Sigmoid colon (tissue), 7 donors: ENCODE data around the gene SPINK5. TPM values are rescaled to one million over a fixed set of nuclear protein-coding genes. Genes with fewer than 3 reads are reported as not detected.

Experiments
- DNase-seq: peaks from one replicate; pipeline ENCODE4 v3.0.0-alpha.2; 2019
- H3K27ac ChIP-seq, 4 donors: fragments of 200-600 bp; sonication (generic); one replicate each; pipeline ENCODE4 v1.5.1; 2016 to 2019; ENCODE audit warnings: mild to moderate bottlenecking in 1 of 4
- H3K27me3 ChIP-seq, 3 donors: fragments of 200-600 bp; sonication (generic); one replicate each; pipeline ENCODE4 v1.5.1; 2019; ENCODE audit warnings: mild to moderate bottlenecking in 1 of 3
- H3K36me3 ChIP-seq, 4 donors: fragments of 200-600 bp; sonication (generic); one replicate each; pipeline ENCODE4 v1.5.1; 2016 to 2019
- H3K4me1 ChIP-seq, 4 donors: fragments of 200-600 bp; sonication (generic); one replicate each; pipeline ENCODE4 v1.5.1; 2017 to 2019
- H3K4me3 ChIP-seq, 4 donors: fragments of 200-600 bp; sonication (generic); one replicate each; pipeline ENCODE4 v1.5.1; 2017 to 2019; ENCODE audit warnings: mild to moderate bottlenecking in 2 of 4, moderate library complexity in 1 of 4
- H3K9me3 ChIP-seq, 4 donors: fragments of 200-600 bp in 3 of 4; sonication (generic) in 3 of 4; one replicate each; pipeline versions ENCODE4 v1.5.1 to v1.6.1; 2013 to 2019
- EP300 ChIP-seq, 4 donors: sonication (generic); formaldehyde crosslinking; IDR thresholded peaks; one replicate each; pipeline ENCODE4 v1.6.1; 2017; ENCODE audit warnings: antibody characterized with exemption in 4 of 4
- POLR2A ChIP-seq, 2 donors: fragments of 450-650 bp; IDR thresholded peaks; one replicate each; pipeline ENCODE4 v1.6.1; 2016; ENCODE audit warnings: antibody characterized with exemption in 2 of 2, mild to moderate bottlenecking in 2 of 2, moderate library complexity in 2 of 2
- POLR2AphosphoS5 ChIP-seq, 4 donors: sonication (generic); formaldehyde crosslinking; IDR thresholded peaks; one replicate each; pipeline ENCODE4 v1.6.1; 2017; ENCODE audit warnings: antibody characterized with exemption in 4 of 4
- WGBS, 2 donors: extraction: QIAGEN DNeasy Blood & Tissue Kit; methylation state at CpG; one replicate each; pipeline ENCODE4 v1.1.7; 2013; 5-methylcytosine and 5-hydroxymethylcytosine counted together
- intact Hi-C: fragments of 100-400 bp; cut with DNase I; formaldehyde crosslinking; loops from one replicate; pipeline ENCODE4 v1.15.1; 2023
- polyA plus RNA-seq, 3 donors: library from polyadenylated mRNA; stranded (reverse); fragments of 200-250 nt; gene quantifications; one replicate each; pipeline ENCODE4 v1.2.3, GENCODE V29; 2013
- total RNA-seq, 4 donors: library from RNA; depleted of rRNA; stranded (reverse); fragments of >200 nt; gene quantifications; one replicate each; pipeline ENCODE4 v1.1.0, GENCODE V29; 2016
- TF ChIP-seq, protein P1 (sequence below), 4 experiments: fragments of 450-650 bp in 3 of 4; fragments of 200-600 bp in 1 of 4; IDR thresholded peaks; one replicate each; pipeline ENCODE4 v1.5.1; 2016 to 2019; ENCODE audit warnings: antibody characterized with exemption in 4 of 4, mild to moderate bottlenecking in 3 of 4, moderate library complexity in 2 of 4
- donor health status: healthy with polysubstance abuse.
- donor health status: Bipolar disorder and iron deficiency.
- donor health status: healthy.

The SPINK5 gene
- total and polyA plus RNA-seq, 7 donors, result 0.28 to 20.0 (median 16.9) TPM; not detected in 2

DNA sequence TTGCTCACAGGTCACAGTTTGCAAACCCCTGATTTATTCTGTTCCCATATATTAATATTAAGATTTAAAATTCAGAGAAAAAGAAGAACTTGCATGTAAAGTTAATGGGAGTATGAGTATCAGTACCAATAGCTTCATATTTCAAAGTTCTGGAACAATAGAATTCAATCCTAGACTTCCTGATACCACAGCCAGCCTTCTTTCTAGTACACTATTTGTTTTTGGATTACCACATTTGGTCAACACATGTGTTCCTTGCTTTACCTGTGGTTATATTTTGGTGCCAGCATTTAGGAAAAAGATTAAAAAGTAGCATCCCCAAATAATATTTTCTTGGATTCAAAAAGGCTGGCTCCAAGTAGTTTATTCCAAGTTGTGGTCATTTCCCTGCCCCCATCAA, 49.5 kb downstream of the SPINK5 start:
- no peak for DNase-seq
- H3K27me3 ChIP-seq, result no peaks in the 10 kb centered on the region
- intact Hi-C loops, result no loop called here
- TF ChIP-seq EP300 (IDR thresholded peaks at IDR 0.05), result no peak
- TF ChIP-seq, protein P1, sequence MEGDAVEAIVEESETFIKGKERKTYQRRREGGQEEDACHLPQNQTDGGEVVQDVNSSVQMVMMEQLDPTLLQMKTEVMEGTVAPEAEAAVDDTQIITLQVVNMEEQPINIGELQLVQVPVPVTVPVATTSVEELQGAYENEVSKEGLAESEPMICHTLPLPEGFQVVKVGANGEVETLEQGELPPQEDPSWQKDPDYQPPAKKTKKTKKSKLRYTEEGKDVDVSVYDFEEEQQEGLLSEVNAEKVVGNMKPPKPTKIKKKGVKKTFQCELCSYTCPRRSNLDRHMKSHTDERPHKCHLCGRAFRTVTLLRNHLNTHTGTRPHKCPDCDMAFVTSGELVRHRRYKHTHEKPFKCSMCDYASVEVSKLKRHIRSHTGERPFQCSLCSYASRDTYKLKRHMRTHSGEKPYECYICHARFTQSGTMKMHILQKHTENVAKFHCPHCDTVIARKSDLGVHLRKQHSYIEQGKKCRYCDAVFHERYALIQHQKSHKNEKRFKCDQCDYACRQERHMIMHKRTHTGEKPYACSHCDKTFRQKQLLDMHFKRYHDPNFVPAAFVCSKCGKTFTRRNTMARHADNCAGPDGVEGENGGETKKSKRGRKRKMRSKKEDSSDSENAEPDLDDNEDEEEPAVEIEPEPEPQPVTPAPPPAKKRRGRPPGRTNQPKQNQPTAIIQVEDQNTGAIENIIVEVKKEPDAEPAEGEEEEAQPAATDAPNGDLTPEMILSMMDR (IDR thresholded peaks at IDR 0.05), result no peak
- H3K4me1 ChIP-seq, result no peaks in the 10 kb centered on the region
- no peak overlapping the region for H3K4me3 ChIP-seq
- no peak overlapping the region for H3K27ac ChIP-seq
- no peaks in the 10 kb centered on the region for H3K9me3 ChIP-seq
- H3K36me3 ChIP-seq, result no peaks in the 10 kb centered on the region

DNA sequence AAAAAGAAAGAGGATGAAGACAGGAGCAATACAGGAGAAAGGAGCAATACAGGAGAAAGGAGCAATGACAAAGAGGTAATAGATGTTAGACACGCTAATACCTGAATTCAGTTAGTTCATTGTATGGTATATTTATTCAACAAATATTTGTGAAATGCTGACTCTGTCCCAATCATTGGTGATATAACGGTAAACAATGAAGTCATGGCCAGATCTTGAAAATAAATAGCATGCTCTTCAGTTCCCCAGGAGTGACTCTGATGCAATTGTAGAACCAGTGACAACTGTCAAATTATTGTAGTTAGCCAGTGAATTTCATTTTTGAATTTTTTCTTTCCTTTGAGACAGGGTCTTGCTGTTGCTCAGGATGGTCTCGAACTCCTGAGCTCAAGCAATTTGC, 56.5 kb downstream of the SPINK5 start:
- TF ChIP-seq, protein P1 (IDR thresholded peaks at IDR 0.05), result no peak
- TF ChIP-seq EP300 (IDR thresholded peaks at IDR 0.05), result no peak
- TF ChIP-seq POLR2AphosphoS5 (IDR thresholded peaks at IDR 0.05), result no peak
- TF ChIP-seq POLR2A (IDR thresholded peaks at IDR 0.05), result no peak
- Histone ChIP-seq H3K9me3 (no peaks in the 10 kb centered on the region), H3K4me3 (no peak overlapping the region), H3K27ac (no peak overlapping the region), H3K4me1 (no peaks in the 10 kb centered on the region), H3K36me3 (no peaks in the 10 kb centered on the region), H3K27me3 (no peaks in the 10 kb centered on the region)
- intact Hi-C loops, result loop anchor here (2.0 kb wide), 1 partner anchor 172 kb away; no protein-coding TSS in a partner anchor
- DNase-seq, result no peak
- WGBS, 2 donors, result 89 to 90% methylated on average over 3 of the region's 3 CpGs

DNA sequence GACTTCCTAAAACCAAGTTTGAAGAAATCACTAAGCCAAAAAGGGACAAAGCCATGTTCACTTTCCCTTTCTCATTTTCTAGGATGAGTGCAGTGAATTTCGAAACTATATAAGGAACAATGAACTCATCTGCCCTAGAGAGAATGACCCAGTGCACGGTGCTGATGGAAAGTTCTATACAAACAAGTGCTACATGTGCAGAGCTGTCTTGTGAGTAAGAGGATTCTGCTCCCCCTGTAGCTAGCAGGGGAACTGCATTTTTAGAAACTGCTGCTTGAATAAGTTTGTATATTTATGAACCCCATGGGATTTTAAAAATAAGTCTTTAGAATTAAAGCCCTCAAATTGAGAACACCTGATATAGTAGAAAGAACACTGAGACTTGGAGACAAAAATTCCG, 61.9 kb downstream of the SPINK5 start:
- Histone ChIP-seq H3K27ac (no peak overlapping the region), H3K4me3 (no peak overlapping the region), H3K9me3 (no peaks in the 10 kb centered on the region), H3K36me3 (no peaks in the 10 kb centered on the region), H3K4me1 (no peaks in the 10 kb centered on the region), H3K27me3 (no peaks in the 10 kb centered on the region)
- DNase-seq, result no peak
- intact Hi-C loops, result no loop called here
- TF ChIP-seq EP300 (IDR thresholded peaks at IDR 0.05) (no peak), POLR2A (IDR thresholded peaks at IDR 0.05) (no peak), POLR2AphosphoS5 (IDR thresholded peaks at IDR 0.05) (no peak)
- TF ChIP-seq, protein P1 (IDR thresholded peaks at IDR 0.05), result no peak
- WGBS, 2 donors, result 61 to 66% methylated on average over 3 of the region's 3 CpGs

DNA sequence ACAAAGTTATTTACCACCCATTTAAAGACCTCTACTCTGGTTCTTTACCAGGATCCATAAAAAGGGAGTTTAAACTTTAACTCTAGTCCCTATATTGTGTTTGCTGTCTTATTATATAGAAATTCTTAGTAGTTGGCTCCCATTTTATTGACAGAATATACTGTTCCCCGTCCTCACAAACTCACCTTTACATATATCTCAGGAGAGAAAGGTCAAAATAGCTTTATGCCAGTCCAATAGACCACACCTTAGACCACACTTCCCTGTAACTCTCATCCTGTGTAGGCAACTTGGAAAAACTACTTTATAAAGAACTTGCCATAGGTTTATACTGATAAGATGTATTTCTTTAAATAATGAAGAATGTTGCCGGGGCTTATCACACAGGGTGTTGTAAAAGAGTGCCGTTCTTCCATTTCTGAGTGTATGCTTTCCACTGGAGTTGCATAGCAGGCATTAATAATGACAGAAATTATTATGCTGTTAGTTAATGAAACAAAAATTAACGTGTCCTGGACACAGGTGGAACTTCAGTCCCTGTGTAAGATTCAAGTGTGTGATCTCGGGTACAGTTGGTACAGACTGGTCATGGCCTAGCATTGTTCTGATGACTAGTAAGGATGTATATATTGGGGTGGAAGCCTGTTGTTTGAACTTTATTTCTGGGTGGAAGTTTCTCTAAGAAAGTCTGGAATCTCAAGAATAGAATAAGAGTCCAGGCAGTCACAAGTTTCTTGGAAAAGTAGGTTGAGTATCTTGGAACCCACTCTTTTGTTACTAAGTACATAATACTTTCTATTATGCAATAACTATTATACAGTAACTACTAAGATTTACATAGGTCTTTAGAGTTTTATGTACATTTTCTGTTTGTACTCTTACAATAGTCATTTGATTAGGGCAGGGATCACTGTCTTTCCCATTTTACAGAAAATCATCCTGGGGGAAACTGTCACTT, 71.6 kb downstream of the SPINK5 start:
- WGBS, 2 donors, result 27 to 66% methylated on average over 5 of the region's 5 CpGs
- intact Hi-C loops, result no loop called here
- TF ChIP-seq, protein P1 (IDR thresholded peaks at IDR 0.05), result no peak
- TF ChIP-seq POLR2A (IDR thresholded peaks at IDR 0.05) (no peak), POLR2AphosphoS5 (IDR thresholded peaks at IDR 0.05) (no peak), EP300 (IDR thresholded peaks at IDR 0.05) (no peak)

More for the DNA sequence above, 71.6 kb downstream of the SPINK5 start:
- H3K27ac ChIP-seq, result no peak overlapping the region
- H3K27me3 ChIP-seq, result no peaks in the 10 kb centered on the region
- H3K4me3 ChIP-seq, result no peak overlapping the region
- H3K36me3 ChIP-seq, result no peaks in the 10 kb centered on the region
- no peaks in the 10 kb centered on the region for H3K9me3 ChIP-seq
- no peak for DNase-seq
- H3K4me1 ChIP-seq, result no peaks in the 10 kb centered on the region
